ENCODE measurements around the gene CD300LF.

Gene CD300LF

GRCh38 chr17:74729866-74730265 is 17.1 kb upstream of the CD300LF start:
- DNase-seq (ENCODE audit: low read depth in 2 of 2) = no peak

- no peak for DNase-seq (ENCODE audit: low read depth in 2 of 2)
These were observed 16.6 kb upstream of the CD300LF start for GRCh38 chr17:74729368-74729767.

DNA sequence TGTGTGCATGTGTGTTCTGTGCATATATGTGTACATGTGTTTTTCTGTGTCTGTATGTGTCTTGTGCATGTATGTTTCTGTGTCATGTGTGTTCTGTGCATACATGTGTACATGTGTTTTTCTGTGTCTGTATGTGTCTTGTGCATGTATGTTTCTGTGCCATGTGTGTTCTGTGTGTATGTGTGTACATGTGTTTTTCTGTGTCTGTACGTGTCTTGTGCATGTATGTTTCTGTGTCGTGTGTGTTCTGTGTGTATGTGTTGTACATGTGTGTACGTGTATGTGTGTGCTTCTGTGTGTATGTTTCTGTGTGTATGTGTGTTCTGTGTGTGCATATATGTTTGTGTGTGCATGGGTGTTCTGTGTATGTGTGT is 16.0 kb upstream of the CD300LF start:
- DNase-seq (ENCODE audit: low read depth in 2 of 2) = no peak

DNA sequence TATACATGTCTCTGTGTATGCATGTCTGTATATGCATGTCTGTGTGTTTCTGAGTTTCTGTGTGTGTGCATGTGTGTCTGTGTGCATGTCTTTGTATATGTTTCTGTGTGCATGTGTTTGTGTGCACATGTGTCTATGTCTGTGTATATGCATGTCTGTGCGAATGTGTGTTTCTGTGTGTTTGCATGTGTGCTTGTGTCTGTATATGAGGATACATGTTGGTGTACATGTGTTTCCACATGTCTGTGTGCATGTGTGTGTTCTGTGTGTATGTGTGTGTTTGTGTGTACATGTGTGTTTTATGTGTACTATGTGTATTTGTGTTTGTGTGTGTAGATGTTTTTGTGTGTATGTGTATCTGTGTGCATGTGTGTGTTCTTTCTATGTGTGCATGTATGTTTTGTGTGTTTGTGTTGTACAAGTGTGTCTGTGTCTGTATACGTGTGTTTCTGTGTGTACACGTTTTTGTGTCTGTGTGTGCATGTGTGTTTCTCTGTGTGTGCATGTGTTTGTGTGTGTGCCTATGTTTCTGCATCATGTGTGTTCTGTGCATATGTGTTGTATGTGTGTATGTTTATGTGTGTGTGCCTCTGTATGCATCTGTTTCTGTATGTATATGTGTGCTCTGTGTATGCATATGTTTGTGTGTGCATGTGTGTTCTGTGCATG is 15.4 kb upstream of the CD300LF start:
- DNase-seq (ENCODE audit: low read depth in 2 of 2) = no peak

GRCh38 chr17:74725111-74725510 is 12.4 kb upstream of the CD300LF start:
- DNase-seq (ENCODE audit: low read depth in 2 of 2) = no peak

DNA sequence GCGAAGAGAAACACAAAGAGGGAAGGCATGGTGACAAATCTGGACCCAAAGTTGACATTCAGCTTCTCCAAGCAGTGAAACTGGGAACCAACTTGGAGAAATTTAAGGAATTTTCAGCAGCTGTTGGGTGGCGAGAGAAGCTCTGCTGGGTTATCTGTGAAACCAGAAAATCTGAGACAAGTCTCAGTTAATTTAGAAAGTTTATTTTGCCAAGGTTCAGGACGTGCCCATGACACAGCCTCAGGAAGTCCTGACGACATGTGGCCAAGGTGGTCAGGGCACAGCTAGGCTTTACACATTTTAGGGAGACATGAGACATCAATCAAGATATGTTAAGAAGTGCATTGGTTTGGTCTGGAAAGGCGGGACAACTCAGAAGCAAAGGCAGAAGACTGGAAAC is 11.2 kb upstream of the CD300LF start:
- DNase-seq (ENCODE audit: low read depth in 2 of 2) = no peak

DNA sequence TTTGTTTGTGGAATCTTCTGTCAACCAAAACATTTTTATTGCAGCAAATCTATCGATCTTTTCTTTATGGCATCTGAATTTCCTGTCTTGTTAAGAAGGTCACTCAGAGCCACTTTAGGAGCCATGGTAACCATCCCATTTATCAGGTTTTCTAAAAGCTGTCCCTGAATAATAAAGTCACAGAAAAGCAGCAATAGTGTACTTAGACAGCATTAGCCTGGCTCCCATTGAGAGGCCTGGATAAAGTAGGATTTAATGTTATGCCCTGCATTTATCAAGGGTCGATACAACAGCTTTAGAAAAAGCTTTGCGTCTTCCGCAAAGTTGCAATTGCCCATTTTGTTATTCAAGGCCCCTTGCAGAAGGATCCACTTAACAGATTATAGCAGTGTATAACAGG is 10.1 kb upstream of the CD300LF start:
- DNase-seq (ENCODE audit: low read depth in 2 of 2) = no peak

DNA sequence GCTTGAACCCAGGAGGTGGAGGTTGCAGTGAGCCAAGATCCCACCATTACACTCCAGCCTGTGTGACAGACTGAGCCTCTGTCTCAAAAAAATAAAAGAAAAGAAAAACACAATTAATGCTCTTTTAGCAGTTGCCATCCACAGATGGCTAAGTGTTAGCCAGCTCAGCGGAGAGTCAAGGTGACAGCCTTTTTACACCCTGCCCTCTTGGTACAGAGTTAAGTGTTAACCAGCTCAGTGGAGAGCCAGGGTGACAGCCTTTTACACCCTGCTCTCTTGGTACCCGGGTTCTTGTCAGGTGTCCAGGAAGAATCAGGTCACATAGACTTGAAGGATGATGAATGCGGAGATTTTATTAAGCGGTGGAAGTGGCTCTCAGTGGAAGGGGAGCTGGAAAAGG is 7.8 kb upstream of the CD300LF start:
- DNase-seq (ENCODE audit: low read depth in 2 of 2) = no peak

DNA sequence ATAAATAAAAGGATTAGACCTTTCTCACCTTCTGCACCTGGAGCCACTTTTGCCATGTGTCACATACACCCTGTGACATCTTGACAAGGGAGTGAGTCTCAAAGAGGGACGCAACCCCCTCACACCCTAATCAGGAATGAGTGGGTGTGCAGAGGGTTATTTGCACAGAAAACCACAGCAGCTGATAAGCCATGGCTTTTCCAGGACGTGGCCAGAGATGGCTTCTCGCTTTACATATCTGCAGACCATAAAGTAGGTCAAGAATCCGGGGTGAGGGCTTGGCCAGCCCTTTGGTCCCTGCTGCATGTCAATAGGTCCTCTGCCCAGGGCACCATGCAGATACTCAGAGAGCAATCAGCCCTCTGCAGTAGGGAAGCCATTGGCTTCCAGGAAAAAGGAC is 2.4 kb upstream of the CD300LF start:
- DNase-seq (ENCODE audit: low read depth in 2 of 2) = no peak

DNA sequence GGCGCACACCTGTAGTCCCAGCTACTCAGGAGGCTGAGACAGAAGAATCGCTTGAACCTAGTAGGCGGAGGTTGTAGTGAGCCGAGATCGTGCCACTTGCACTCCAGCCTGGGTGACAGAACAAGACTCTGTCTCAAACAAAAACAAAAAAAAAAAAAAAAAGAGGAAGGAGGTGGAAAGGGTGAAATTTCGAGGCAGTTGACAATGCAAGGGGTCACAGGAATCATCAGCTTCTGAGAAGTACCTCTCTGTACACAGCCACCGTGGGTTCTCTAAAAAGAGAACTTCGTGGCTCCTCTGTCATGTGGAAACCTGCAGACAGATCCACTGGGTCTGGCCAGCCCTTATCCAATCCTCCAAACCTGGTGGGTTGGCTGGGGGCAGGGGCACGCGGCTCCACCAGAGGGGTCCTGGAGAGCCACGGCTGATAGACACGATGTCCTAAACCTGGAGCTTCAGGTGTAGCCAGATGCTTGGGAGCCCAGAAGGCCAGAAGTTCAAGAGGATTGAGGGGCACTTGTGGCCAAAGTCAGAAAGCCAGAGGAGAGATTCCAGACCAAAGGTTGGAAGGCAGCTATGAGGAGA is 540 bp upstream of the CD300LF start:
- DNase-seq (ENCODE audit: low read depth in 2 of 2) = no peak

GRCh38 chr17:74712301-74712700 is 422 bp downstream of the CD300LF start:
- no peak for DNase-seq (ENCODE audit: low read depth in 2 of 2)

DNA sequence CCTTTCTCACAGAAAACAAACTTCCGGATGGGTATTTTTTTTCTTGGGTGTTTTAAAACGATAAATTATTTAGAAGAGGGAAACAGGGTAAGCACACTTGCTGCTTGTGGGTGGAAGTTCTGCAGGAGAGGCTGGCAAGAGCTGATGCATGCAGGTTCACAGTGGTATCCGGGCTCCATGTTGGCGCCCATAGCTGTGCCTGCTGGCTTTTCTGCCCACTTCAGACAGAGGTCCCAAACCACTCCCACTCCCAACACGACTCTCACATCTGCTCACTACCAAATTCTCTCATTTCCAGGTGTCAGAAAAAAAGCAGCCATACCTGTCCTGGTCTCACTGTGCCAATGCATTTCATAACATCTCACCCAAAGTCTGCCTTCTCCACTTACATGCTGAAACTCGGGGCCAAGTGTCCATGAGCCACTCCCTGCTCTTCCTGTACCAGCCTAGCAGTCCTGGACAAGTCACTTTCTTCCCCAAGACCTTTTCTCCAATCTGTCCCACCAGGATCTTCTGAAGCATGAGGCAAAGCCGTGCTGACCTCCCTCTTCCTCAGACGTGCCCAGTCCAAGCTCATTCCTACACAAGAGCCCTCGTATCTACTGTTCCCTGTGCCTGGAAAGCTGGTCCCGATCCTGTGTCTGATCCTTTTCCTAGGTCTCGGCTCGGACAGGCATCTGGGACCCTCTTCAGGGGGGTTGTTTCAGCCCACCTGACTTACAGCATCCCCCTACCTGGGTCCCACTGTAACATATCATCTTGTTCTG is 1.5 kb downstream of the CD300LF start:
- DNase-seq (ENCODE audit: low read depth in 2 of 2) = no peak

GRCh38 chr17:74704544-74704943 is 8.2 kb downstream of the CD300LF start:
- DNase-seq (ENCODE audit: low read depth in 2 of 2) = no peak

DNA sequence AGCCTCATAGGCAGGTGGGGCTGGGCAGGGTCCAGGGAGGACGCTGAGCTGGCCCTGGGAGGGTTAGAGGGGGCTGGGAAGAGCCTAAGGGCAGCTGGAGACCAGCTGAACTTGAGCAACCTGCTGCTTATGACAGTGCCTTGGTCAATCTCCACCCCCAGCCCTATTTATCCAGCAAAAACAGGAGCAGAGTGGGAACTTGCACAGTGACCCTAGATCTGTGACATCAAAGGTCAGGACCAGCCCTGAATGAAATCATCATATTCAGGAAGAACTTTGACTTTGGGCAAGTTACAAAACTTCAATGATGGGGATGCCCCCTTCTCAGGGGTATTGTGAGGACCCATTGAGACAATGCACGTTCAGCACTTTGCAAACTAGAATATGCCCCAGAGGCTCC is 9.4 kb downstream of the CD300LF start:
- no peak for DNase-seq (ENCODE audit: low read depth in 2 of 2)

DNA sequence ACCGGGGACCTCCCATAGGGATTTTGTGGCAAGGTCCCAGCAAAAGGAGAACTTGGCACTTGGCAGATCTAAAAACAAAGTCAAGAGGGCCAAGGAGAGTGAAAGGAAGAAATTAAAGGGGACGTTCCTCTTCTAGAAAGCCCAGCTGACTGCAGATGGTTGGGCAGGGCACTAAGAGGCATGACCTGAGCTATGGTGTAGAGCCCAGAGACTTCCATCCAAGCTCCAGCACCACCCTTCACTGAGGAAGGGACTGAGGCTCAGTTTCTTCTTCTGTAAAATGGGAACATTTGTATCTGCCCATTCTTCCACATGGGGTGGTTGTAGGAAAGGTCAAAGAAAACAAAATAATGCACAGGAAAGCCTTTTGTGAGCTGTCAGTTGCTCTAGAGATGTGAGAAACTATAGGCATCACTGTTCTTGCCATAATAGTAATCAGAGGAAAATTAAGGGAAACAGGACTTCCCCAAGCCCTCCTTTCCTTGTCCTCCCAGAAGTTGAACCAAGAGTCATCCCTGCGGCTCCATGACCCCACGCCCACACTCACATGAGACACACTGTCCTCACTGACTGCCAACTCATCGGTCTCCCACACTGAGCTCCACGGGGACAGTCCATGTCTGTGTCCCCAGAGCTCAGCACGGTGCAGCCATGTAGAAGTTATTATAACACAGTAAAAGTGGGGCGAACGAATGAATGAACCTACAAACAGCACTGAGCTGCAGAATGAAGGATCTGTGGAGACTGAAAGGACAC is 10.4 kb downstream of the CD300LF start:
- no peak for DNase-seq (ENCODE audit: low read depth in 2 of 2)

DNA sequence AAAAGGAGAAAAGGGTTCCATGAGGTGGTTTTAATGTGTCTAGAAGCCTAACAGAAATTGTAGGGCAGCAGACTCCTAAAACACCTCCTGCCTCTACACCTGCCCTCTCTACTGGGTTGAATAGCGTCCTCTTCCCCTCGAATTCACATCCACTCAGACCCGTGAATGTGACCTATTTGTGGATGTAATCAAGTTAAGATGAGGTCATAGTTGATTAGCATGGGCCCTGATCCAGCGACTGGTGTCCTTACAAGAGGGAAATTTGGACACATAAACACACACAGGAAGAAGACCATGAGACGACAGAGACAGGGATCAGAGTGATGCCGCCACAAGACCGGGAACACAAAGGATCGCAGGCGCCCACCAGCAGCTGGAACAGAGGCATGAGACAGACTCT is 13.5 kb downstream of the CD300LF start:
- no peak for DNase-seq (ENCODE audit: low read depth in 2 of 2)

DNA sequence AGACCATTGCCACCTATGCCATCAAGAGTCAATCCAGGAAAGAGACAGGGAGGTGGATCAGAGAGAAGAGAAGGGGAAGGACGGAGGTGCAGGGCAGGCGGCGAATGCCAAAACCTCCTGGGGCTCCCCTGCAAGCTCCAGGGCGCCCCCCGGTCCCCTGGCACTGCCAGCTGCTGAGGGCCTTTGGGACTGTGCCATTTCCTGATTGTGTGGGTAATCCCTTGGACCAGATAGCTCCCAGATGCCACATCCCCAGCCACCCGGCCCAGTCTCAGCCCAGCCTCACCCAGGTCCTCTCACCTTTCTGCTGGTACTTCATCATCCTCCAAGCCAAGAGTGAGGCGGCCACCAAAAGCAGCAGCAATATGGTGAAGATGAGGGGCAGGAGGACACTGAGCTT is 14.7 kb downstream of the CD300LF start:
- no peak for DNase-seq (ENCODE audit: low read depth in 2 of 2)

GRCh38 chr17:74697515-74697914 is 15.2 kb downstream of the CD300LF start:
- DNase-seq (ENCODE audit: low read depth in 2 of 2) = no peak

DNA sequence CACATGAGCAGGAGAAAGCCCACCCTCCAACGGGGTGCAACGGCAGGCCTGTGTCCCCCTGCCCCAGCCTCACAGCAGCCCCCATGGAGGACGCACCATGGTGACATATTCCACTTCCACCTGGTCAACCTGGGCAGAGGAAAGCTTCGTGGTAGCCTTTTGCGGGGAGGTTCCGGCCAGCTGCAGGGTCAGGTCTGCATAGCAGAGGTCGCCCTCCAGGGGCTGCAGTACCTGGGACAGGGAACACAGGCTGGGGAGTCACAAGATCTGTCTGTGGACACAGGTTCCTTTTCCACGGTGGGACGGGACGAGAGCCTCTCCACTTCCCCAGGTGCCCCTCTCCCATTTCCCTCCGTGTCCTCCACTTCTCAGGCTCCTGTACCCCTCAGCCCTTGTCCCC is 17.1 kb downstream of the CD300LF start:
- DNase-seq (ENCODE audit: low read depth in 2 of 2) = no peak

DNA sequence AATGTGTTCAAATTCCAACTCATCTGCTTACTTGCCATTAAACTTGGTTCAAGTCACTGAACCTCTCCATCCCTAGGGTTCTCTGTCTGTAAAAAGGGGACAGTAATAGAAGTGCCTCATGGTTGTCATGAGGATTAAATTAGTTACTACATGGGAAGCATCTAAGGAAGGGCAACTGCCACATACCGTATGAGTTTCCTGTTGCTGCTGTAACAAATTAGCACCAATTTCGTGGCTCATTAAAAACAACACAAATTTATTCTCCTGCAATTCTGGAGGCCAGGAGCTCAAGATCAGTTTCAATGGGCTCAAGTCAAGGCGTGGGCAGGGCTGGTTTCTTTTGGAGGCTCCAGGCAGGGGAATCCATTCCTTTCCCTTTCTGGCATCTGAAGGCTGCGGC is 18.6 kb downstream of the CD300LF start:
- DNase-seq (ENCODE audit: low read depth in 2 of 2) = no peak

DNA sequence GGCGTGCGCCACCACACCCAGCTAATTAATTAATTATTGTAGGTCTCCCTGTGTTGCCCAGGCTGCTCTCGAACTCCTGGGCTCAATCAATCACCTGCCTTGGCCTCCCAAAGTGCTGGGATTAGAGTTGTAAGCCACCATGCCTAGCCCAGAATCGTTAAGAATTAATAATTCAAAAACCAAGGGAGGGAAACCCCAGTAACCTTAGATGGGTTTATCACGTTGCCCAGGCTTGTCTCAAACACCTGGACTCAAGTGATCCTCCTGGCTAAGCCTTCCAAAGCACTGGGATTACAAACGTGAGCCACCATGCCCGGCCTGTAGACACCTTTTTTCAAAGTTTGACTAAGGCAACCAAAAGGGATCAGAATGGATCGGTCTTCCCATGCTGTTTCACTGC is 21.6 kb downstream of the CD300LF start:
- DNase-seq (ENCODE audit: low read depth in 2 of 2) = no peak

GRCh38 chr17:74690409-74690825 is 22.3 kb downstream of the CD300LF start:
- no peak for DNase-seq (ENCODE audit: low read depth in 2 of 2)

GRCh38 chr17:74687886-74688285 is 24.8 kb downstream of the CD300LF start:
- DNase-seq (ENCODE audit: low read depth in 2 of 2) = no peak

Data from fibroblast of skin of left quadriceps (primary cell).